Measurements from ENCODE around the gene TDRD9. TPM values are rescaled to one million over a fixed set of nuclear protein-coding genes. Genes with fewer than 3 reads are reported as not detected.

The TDRD9 gene
- total RNA-seq, 2 experiments from 2014 or later = 1.2 to 1.6 TPM

GRCh38 chr14:103932791-103933490, 4.7 kb downstream of the TDRD9 start:
- Mint-ChIP-seq H3K9me3 (no peaks in the 10 kb centered on the region), H3K36me3 (ENCODE audit: low read depth) (no peaks in the 10 kb centered on the region), H3K4me3 (no peak overlapping the region), H3K4me1 (ENCODE audit: low read depth) (peaks cover 3% of the 10 kb centered on the region), H3K27ac (no peak overlapping the region), H3K27me3 (no peaks in the 10 kb centered on the region)
- ChIA-PET CTCF (interaction anchor here (1.1 to 2.1 kb wide), 2 partner anchors 125 to 145 kb away, joined by 3 to 5 read pairs; no protein-coding TSS in a partner anchor), POLR2A (no interaction called here)
- DNase-seq (no peak), ATAC-seq (no peak)
- intact Hi-C loops (cut with micrococcal nuclease) = no loop called here
- TF ChIP-seq, protein P1, sequence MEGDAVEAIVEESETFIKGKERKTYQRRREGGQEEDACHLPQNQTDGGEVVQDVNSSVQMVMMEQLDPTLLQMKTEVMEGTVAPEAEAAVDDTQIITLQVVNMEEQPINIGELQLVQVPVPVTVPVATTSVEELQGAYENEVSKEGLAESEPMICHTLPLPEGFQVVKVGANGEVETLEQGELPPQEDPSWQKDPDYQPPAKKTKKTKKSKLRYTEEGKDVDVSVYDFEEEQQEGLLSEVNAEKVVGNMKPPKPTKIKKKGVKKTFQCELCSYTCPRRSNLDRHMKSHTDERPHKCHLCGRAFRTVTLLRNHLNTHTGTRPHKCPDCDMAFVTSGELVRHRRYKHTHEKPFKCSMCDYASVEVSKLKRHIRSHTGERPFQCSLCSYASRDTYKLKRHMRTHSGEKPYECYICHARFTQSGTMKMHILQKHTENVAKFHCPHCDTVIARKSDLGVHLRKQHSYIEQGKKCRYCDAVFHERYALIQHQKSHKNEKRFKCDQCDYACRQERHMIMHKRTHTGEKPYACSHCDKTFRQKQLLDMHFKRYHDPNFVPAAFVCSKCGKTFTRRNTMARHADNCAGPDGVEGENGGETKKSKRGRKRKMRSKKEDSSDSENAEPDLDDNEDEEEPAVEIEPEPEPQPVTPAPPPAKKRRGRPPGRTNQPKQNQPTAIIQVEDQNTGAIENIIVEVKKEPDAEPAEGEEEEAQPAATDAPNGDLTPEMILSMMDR (IDR thresholded peaks at IDR 0.05) = no peak

DNA sequence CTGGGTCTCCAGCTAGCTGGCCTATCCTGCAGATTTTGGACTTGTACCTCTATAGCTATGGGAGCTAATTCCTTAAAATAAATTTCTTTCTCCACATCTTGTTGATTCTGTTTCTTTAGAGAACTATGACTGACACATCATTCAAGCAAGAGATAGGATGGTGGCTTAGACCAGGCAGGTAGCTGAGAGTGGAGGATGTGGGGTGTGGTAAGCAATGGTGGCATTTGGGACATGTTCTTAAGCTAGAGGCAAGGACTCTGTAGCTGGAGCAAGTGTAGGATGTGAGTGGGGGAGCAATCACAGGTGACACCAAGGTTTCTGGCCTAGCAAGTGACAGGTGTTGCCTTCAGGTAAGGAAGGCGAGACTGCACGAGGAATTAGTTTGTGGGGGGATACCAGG, 6.8 kb downstream of the TDRD9 start:
- CTCF ChIA-PET = no interaction called here
- no peak for ATAC-seq

DNA sequence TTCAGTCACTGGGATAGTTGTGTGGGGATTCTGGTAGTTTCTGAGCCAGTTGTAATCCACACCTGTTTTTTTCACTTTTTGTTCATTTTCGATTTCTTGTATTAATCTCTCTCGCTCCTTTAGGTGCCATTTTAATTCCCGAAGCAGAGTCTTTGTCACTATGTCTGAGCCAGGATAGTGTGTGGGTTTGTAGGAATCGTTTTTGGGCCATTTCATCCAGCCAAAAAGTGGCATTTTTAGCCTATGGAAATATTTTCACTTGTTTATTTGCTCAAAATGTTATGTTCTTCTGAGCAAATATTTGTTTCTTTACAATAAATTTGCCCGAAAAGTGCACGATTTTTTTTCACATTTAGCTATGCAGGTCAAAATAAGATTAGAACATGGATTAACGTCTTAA, 13.2 kb downstream of the TDRD9 start:
- DNase-seq (no peak), ATAC-seq (no peak)
- ChIA-PET POLR2A (interaction anchor here (0.7 kb wide), 2 partner anchors 148 to 282 kb away, joined by 3 read pairs; no protein-coding TSS in a partner anchor), CTCF (interaction anchor here (1.2 to 3.2 kb wide), 5 partner anchors 19 to 136 kb away, joined by 3 to 12 read pairs (median 6); a partner anchor contains a TSS)
- TF ChIP-seq, protein P1 (IDR thresholded peaks at IDR 0.05) = no peak
- H3K4me1 Mint-ChIP-seq (ENCODE audit: low read depth) = no peaks in the 10 kb centered on the region
- H3K27ac Mint-ChIP-seq = no peak overlapping the region
- H3K27me3 Mint-ChIP-seq = peaks cover 20% of the 10 kb centered on the region
- no peaks in the 10 kb centered on the region for H3K9me3 Mint-ChIP-seq
- H3K4me3 Mint-ChIP-seq = no peak overlapping the region
- intact Hi-C loops (cut with micrococcal nuclease) = no loop called here
- no peaks in the 10 kb centered on the region for H3K36me3 Mint-ChIP-seq (ENCODE audit: low read depth)

More for the DNA sequence above, 6.8 kb downstream of the TDRD9 start:
- Mint-ChIP-seq H3K4me1 (ENCODE audit: low read depth) (peaks cover 3% of the 10 kb centered on the region), H3K9me3 (no peaks in the 10 kb centered on the region), H3K36me3 (ENCODE audit: low read depth) (no peaks in the 10 kb centered on the region), H3K27me3 (peaks cover 2% of the 10 kb centered on the region), H3K4me3 (no peak overlapping the region), H3K27ac (no peak overlapping the region)
- intact Hi-C loops (cut with micrococcal nuclease) = no loop called here
- TF ChIP-seq, protein P1 (IDR thresholded peaks at IDR 0.05) = no peak
- POLR2A ChIA-PET = no interaction called here
- no peak for DNase-seq

DNA sequence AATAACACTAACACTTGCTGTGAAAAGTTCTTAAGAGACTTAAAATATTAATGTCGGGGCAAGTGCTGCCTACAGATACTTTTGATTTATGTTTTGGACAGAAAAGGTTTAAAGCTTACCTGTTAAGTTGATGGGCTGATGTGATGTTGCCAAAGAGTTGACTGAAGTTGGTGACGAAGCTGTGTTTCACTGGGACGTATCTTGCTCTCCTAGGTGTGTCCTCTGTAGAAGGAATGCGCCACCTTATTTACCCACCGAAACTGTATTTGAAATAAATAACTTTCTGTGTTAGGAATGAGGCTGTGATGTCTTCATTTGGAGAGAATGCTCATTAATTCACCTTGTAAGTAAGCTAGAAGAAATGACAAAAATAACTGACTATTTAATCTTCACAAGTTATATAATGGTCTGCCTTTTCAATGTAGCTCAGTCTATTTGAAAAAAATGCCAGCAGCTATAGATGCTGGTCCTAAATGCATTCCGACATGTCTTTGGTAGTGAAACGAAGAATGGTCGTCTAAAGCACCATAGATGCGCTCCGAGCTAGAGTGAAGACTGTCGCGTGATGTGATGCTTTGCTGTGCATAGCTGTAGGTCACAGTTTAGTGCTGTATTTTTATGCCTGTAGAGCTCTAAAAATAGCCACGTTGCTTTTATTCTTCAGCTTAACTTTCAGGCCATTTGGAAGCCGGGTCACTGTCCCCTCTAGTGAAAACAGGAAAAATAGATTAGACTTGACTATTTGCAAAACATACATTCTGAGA, 13.9 kb downstream of the TDRD9 start, which contains the start of gene RD3L:
RD3L (minus strand) TSS at position 557 of the 764 bp plus-strand sequence. CDS start 834 bp downstream, outside the sequence.
- Mint-ChIP-seq H3K36me3 (ENCODE audit: low read depth) (no peaks in the 10 kb centered on the region), H3K4me1 (ENCODE audit: low read depth) (no peaks in the 10 kb centered on the region), H3K9me3 (peaks cover 2% of the 10 kb centered on the region), H3K27me3 (peaks cover 26% of the 10 kb centered on the region), H3K4me3 (no peak within 1 kb of the TSS), H3K27ac (no peak within 1 kb of the TSS)
- POLR2A ChIA-PET = interaction anchor here (0.7 kb wide), 2 partner anchors 149 to 281 kb away, joined by 3 read pairs; no protein-coding TSS in a partner anchor
- ATAC-seq (no peak), DNase-seq (no peak)
- TF ChIP-seq, protein P1 (IDR thresholded peaks at IDR 0.05) = no peak
- intact Hi-C loops (cut with micrococcal nuclease) = no loop called here
- CTCF ChIA-PET = interaction anchor here (1.2 to 2.4 kb wide), 5 partner anchors 18 to 136 kb away, joined by 3 to 7 read pairs (median 6); no protein-coding TSS in a partner anchor

All from activated CD8-positive, alpha-beta T cell treated with anti-CD3 and anti-CD28 coated beads for 36 hours (primary cell).